ENCODE results near the gene TNFSF13.

The TNFSF13 gene

DNA sequence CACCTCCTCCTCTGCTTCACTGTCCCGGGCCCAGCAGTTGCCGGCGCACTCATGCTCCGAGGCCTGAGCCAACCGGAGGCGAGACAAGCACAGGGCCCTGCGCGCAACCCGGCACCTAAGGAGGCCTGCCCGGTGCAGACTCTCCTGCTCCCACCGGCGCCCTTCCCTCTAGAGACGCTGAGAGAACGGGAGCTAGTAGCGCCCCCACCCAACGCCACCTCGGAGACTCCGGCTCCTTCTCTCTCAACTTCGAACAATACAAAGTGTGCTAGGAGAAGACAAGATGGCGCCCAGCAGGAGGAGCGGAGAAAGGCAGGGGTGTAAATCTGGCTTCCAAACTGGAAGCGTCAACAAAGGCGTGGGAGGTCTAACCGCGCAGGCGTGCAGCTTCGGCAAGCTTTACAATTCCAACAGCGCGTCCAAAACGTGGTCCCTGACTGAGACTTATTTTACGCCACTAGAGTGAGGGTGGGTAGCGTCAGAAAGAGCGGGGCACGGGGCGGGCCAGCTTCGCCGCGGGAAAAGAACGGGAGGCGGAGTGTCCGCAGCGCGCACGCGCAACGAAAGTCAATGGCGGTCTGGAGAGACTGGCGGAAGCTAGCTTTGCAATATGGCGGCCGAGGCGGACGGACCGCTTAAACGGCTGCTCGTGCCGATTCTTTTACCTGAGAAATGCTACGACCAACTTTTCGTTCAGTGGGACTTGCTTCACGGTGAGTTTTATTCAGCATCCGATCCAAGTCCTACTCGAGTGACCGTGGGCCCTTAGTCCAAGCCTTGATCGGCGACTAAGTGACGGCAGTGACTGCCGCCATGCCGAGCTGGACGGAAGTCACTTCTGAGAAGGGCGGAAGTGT, 24.9 kb downstream of the TNFSF13 start, which contains the start of gene MPDU1:
TSS of gene MPDU1 (plus strand) at position 600 of the 857 bp plus-strand sequence. CDS start at position 611, 11 bp downstream.
- Histone ChIP-seq H3K9ac (ENCODE audit: low read length) (peak within 1 kb of the TSS; percentile 95), H3K36me3 (replicated peaks; ENCODE audit: low read depth, low read length) (peaks cover 23% of the 10 kb centered on the region), H3K4me2 (ENCODE audit: low read length) (peak within 1 kb of the TSS; percentile 97), H3K27me3 (ENCODE audit: low read depth, low read length) (no peaks in the 10 kb centered on the region), H3K9me3 (ENCODE audit: insufficient read depth, low read length) (no peaks in the 10 kb centered on the region), H2AFZ (ENCODE audit: low read depth, low read length) (peak within 1 kb of the TSS; percentile 59), H3K4me1 (ENCODE audit: low read length) (peaks cover 40% of the 10 kb centered on the region), H3K4me3 (ENCODE audit: low read length) (peak within 1 kb of the TSS; percentile 98), H3K79me2 (ENCODE audit: low read length) (peaks cover 45% of the 10 kb centered on the region), H4K20me1 (ENCODE audit: insufficient read depth, low read length) (peaks cover 6% of the 10 kb centered on the region; the same call in 1 of the 2 replicates), H3K27ac (ENCODE audit: low read length) (peak within 1 kb of the TSS; percentile 88)
- TF ChIP-seq, protein P1, sequence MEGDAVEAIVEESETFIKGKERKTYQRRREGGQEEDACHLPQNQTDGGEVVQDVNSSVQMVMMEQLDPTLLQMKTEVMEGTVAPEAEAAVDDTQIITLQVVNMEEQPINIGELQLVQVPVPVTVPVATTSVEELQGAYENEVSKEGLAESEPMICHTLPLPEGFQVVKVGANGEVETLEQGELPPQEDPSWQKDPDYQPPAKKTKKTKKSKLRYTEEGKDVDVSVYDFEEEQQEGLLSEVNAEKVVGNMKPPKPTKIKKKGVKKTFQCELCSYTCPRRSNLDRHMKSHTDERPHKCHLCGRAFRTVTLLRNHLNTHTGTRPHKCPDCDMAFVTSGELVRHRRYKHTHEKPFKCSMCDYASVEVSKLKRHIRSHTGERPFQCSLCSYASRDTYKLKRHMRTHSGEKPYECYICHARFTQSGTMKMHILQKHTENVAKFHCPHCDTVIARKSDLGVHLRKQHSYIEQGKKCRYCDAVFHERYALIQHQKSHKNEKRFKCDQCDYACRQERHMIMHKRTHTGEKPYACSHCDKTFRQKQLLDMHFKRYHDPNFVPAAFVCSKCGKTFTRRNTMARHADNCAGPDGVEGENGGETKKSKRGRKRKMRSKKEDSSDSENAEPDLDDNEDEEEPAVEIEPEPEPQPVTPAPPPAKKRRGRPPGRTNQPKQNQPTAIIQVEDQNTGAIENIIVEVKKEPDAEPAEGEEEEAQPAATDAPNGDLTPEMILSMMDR (IDR thresholded peaks at IDR 0.05; ENCODE audit: low read depth, low read length), result no peak
- no peak for TF ChIP-seq EZH2phosphoT487 (IDR thresholded peaks at IDR 0.05; ENCODE audit: low read depth)

DNA sequence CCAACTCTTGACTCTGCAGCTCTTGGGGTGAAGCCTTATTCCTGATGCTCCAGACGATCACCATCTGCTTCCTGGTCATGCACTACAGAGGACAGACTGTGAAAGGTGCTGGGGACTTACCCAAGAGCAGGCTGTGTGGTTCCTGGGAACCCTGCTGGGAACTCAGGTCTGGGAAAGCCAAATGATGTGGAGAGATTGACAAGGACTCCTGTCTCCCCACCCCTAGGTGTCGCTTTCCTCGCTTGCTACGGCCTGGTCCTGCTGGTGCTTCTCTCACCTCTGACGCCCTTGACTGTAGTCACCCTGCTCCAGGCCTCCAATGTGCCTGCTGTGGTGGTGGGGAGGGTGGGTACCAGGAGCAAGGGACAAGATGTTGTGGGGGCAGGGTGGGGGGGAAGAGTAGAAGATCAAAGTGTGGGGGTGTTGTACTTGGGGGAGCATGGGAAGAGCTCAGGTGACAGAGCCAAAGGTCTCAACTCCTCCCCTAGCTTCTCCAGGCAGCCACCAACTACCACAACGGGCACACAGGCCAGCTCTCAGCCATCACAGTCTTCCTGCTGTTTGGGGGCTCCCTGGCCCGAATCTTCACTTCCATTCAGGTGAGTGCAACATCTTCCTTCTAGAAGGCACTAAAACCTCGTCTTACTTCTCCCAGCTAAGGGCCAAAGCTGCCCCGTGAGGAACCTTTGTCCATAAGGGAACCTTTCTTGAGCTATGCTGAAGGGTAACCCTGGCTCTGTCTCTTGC, 28.3 kb downstream of the TNFSF13 start:
- Histone ChIP-seq H3K9ac (ENCODE audit: low read length) (no peak overlapping the region), H3K4me2 (ENCODE audit: low read length) (no peak overlapping the region), H2AFZ (ENCODE audit: low read depth, low read length) (no peak overlapping the region), H3K9me3 (ENCODE audit: insufficient read depth, low read length) (no peaks in the 10 kb centered on the region), H3K27me3 (ENCODE audit: low read depth, low read length) (no peaks in the 10 kb centered on the region), H3K27ac (ENCODE audit: low read length) (no peak overlapping the region), H3K4me1 (ENCODE audit: low read length) (peaks cover 21% of the 10 kb centered on the region), H3K4me3 (ENCODE audit: low read length) (no peak overlapping the region), H3K79me2 (ENCODE audit: low read length) (peaks cover 33% of the 10 kb centered on the region), H3K36me3 (replicated peaks; ENCODE audit: low read depth, low read length) (peaks cover 10% of the 10 kb centered on the region), H4K20me1 (ENCODE audit: insufficient read depth, low read length) (no peaks in the 10 kb centered on the region)
- TF ChIP-seq EZH2phosphoT487 (IDR thresholded peaks at IDR 0.05; ENCODE audit: low read depth), result no peak
- TF ChIP-seq, protein P1 (IDR thresholded peaks at IDR 0.05; ENCODE audit: low read depth, low read length), result peak; percentile 40

DNA sequence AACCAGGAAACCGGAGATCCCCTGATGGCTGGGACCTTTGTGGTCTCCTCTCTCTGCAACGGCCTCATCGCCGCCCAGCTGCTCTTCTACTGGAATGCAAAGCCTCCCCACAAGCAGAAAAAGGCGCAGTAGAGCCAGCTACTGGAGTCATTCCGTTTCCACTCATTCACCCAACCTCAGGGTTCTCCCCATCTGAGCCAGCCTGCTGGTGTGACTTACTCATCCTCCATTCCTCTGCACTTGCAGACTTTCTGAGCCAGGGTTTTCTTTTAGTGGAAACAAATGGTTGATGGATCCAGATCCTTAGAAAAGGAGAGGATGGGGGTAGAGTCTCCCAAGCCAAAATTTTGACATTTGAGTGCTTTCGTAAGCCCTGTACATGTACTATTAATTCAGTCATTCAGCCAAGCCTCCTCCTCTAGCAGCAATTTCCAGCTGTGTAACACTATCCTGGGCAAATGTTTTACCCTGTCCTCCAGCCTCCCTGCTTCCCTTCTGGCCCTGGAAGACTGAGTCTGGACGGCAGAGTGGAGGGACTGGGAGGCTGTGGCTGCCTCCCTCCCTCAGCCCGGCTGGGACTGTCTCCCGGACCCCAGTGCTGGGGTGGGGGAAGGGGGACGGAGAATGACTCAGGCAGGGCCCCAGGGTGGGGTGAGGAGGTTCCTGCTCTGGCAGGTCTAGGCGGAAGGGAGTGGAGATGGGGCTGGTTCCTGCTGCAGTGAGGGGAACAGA, 29.0 kb downstream of the TNFSF13 start:
- H3K27me3 ChIP-seq (ENCODE audit: low read depth, low read length), result no peaks in the 10 kb centered on the region
- H3K4me3 ChIP-seq (ENCODE audit: low read length), result no peak overlapping the region
- H3K9ac ChIP-seq (ENCODE audit: low read length), result no peak overlapping the region
- H3K4me2 ChIP-seq (ENCODE audit: low read length), result no peak overlapping the region
- H3K9me3 ChIP-seq (ENCODE audit: insufficient read depth, low read length), result no peaks in the 10 kb centered on the region
- peaks cover 13% of the 10 kb centered on the region for H3K4me1 ChIP-seq (ENCODE audit: low read length)
- no peaks in the 10 kb centered on the region for H4K20me1 ChIP-seq (ENCODE audit: insufficient read depth, low read length)
- H3K27ac ChIP-seq (ENCODE audit: low read length), result no peak overlapping the region
- peaks cover 26% of the 10 kb centered on the region for H3K79me2 ChIP-seq (ENCODE audit: low read length)
- no peak for TF ChIP-seq EZH2phosphoT487 (IDR thresholded peaks at IDR 0.05; ENCODE audit: low read depth)
- TF ChIP-seq, protein P1 (IDR thresholded peaks at IDR 0.05; ENCODE audit: low read depth, low read length), result no peak
- peaks cover 2% of the 10 kb centered on the region for H3K36me3 ChIP-seq (replicated peaks; ENCODE audit: low read depth, low read length)
- no peak overlapping the region for H2AFZ ChIP-seq (ENCODE audit: low read depth, low read length)
